Measurements from ENCODE around the gene SLC22A23.

The SLC22A23 gene

DNA sequence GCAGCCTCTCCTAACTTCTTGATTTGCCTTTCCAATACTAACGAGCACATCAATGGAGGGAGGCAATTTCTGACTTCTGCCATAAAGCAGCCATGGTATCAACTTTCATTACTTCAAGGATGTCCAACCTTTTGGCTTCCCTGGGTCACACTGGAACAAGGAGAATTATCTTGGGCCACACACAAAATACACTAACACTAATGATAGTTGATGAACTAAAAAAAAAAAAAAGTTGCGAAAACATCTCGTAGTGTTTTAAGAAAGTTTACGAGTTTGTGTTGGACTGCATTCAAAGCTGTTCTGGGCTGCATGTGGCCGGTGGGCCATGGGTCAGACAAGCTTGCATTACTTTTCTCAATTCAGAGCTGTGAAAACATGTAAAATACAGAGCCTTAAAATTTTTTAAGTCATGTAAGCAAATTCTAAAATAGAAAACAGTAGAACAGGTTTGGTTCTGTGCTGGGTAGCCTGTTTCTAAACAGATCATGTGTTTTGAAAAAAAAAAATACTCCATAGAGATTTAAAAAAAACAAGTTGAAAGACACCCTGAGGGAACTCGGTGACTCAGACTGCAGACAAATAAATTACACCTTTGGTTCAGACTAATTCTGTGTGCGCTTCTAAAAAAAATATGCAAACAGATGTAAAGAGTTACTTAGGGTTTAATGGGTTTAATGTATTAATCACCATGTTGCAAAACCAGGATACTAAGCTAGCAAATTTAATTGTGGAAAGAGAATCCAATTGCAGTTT, 43.6 kb upstream of the SLC22A23 start:
- TF ChIP-seq, protein P1, sequence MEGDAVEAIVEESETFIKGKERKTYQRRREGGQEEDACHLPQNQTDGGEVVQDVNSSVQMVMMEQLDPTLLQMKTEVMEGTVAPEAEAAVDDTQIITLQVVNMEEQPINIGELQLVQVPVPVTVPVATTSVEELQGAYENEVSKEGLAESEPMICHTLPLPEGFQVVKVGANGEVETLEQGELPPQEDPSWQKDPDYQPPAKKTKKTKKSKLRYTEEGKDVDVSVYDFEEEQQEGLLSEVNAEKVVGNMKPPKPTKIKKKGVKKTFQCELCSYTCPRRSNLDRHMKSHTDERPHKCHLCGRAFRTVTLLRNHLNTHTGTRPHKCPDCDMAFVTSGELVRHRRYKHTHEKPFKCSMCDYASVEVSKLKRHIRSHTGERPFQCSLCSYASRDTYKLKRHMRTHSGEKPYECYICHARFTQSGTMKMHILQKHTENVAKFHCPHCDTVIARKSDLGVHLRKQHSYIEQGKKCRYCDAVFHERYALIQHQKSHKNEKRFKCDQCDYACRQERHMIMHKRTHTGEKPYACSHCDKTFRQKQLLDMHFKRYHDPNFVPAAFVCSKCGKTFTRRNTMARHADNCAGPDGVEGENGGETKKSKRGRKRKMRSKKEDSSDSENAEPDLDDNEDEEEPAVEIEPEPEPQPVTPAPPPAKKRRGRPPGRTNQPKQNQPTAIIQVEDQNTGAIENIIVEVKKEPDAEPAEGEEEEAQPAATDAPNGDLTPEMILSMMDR (IDR thresholded peaks at IDR 0.05; ENCODE audit: insufficient read depth, low read length, missing control alignments): no peak
- ChIA-PET CTCF (interaction anchor here (0.6 to 1.3 kb wide), 2 partner anchors 8 to 1163 kb away, joined by 3 read pairs; no protein-coding TSS in a partner anchor), POLR2A (interaction anchor here (0.6 kb wide), 1 partner anchor 10 kb away, joined by 3 read pairs; no protein-coding TSS in a partner anchor)
- no peak for DNase-seq (ENCODE audit: low read depth, low spot score)
- no peak overlapping the region for H3K4me3 ChIP-seq (ENCODE audit: low read depth, low read length)

DNA sequence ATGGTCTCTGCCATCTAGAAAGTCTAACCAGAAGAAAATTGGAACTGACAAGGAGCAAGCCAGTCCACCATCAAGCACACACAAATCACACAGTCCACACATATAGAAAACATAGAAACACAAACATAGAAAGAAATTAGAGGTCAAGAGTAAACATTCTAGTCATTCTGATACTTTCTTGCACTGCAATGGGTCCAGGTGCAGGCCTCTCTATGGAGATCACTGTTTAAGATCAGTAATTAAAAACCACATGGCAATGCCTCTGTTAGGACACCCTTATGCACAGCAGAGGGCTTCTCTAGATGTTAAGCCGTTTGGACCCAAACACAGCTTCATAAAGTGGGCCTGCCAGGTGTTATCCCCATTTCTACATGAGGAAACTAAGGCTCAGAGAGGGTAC, 42.8 kb upstream of the SLC22A23 start:
- CTCF ChIA-PET: no interaction called here
- TF ChIP-seq, protein P1 (IDR thresholded peaks at IDR 0.05; ENCODE audit: insufficient read depth, low read length, missing control alignments): no peak
- POLR2A ChIA-PET: no interaction called here
- DNase-seq (ENCODE audit: low read depth, low spot score): no peak
- H3K4me3 ChIP-seq (ENCODE audit: low read depth, low read length): no peak overlapping the region

DNA sequence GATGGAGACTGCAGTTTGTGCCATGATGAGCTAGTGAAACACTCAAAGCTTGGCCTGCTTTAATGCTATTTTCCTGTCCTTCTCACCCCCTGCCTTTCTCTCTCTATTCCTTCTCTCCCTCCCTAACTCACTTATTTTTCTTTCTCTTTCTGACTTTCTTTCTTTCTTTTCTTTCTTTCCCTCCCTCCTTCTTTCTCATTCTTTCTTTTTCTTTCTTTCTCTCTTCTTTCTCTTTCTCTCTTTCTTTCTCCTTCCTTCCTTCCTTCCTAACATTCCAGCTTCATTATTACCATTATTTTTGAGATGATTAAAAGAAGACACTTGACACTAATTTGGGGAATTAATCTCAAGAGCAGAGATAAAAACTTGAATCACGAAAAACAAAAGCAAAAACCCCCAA, 39.5 kb upstream of the SLC22A23 start:
- TF ChIP-seq, protein P1 (IDR thresholded peaks at IDR 0.05; ENCODE audit: insufficient read depth, low read length, missing control alignments): no peak
- ChIA-PET CTCF (interaction anchor here (0.7 kb wide), 1 partner anchor 14 kb away, joined by 3 read pairs; no protein-coding TSS in a partner anchor), POLR2A (no interaction called here)
- no peak for DNase-seq (ENCODE audit: low read depth, low spot score)
- no peak overlapping the region for H3K4me3 ChIP-seq (ENCODE audit: low read depth, low read length)

GRCh38 chr6:3494391-3495100, 37.7 kb upstream of the SLC22A23 start:
- ChIA-PET POLR2A (no interaction called here), CTCF (no interaction called here)
- no peak for DNase-seq (ENCODE audit: low read depth, low spot score)
- H3K4me3 ChIP-seq (ENCODE audit: low read depth, low read length): no peak overlapping the region
- TF ChIP-seq, protein P1 (IDR thresholded peaks at IDR 0.05; ENCODE audit: insufficient read depth, low read length, missing control alignments): no peak

- CTCF ChIA-PET: no interaction called here
- no peak overlapping the region for H3K4me3 ChIP-seq (ENCODE audit: low read depth, low read length)
- POLR2A ChIA-PET: interaction anchor here (1.8 kb wide), 1 partner anchor 18 kb away, joined by 8 read pairs; no protein-coding TSS in a partner anchor
- TF ChIP-seq, protein P1 (IDR thresholded peaks at IDR 0.05; ENCODE audit: insufficient read depth, low read length, missing control alignments): no peak
- no peak for DNase-seq (ENCODE audit: low read depth, low spot score)
Observed at GRCh38 chr6:3490625-3490980, 33.8 kb upstream of the SLC22A23 start.

GRCh38 chr6:3489961-3490624, 33.2 kb upstream of the SLC22A23 start:
- TF ChIP-seq, protein P1 (IDR thresholded peaks at IDR 0.05; ENCODE audit: insufficient read depth, low read length, missing control alignments): no peak
- CTCF ChIA-PET: no interaction called here
- POLR2A ChIA-PET: interaction anchor here (0.6 to 1.8 kb wide), 2 partner anchors 10 to 17 kb away, joined by 3 to 8 read pairs; no protein-coding TSS in a partner anchor
- DNase-seq (ENCODE audit: low read depth, low spot score): no peak
- H3K4me3 ChIP-seq (ENCODE audit: low read depth, low read length): no peak overlapping the region
